VCaP (cell line): ENCODE results near the gene RAPGEF5.

Source experiments
- H3K27ac ChIP-seq: fragments of 450-650 bp; 2 replicates; pipeline ENCODE4 v1.5.1; 2017
- CTCF ChIP-seq: fragments of 450-650 bp; conservative IDR thresholded peaks from 2 replicates; pipeline ENCODE4 v1.5.1; 2017; ENCODE audit warnings: mild to moderate bottlenecking, moderate library complexity

The RAPGEF5 gene

GRCh38 chr7:22185559-22185958 is 171.4 kb downstream of the RAPGEF5 start:
- TF ChIP-seq CTCF, result no peak
- no peak overlapping the region for H3K27ac ChIP-seq

- TF ChIP-seq CTCF, result no peak
- H3K27ac ChIP-seq, result no peak overlapping the region
These were observed 172.3 kb downstream of the RAPGEF5 start for GRCh38 chr7:22184549-22185199.

GRCh38 chr7:22183522-22184280 is 173.3 kb downstream of the RAPGEF5 start:
- H3K27ac ChIP-seq, result no peak overlapping the region
- no peak for TF ChIP-seq CTCF

GRCh38 chr7:22182149-22182548 is 174.8 kb downstream of the RAPGEF5 start:
- TF ChIP-seq CTCF, result no peak
- H3K27ac ChIP-seq, result no peak overlapping the region

- H3K27ac ChIP-seq, result no peak overlapping the region
- no peak for TF ChIP-seq CTCF
These were observed 175.3 kb downstream of the RAPGEF5 start for GRCh38 chr7:22181663-22182062.

- no peak overlapping the region for H3K27ac ChIP-seq
- no peak for TF ChIP-seq CTCF
These were observed 177.5 kb downstream of the RAPGEF5 start for GRCh38 chr7:22179442-22179879.

- no peak for TF ChIP-seq CTCF
- no peak overlapping the region for H3K27ac ChIP-seq
These were observed 178.2 kb downstream of the RAPGEF5 start for GRCh38 chr7:22178735-22179134.
